NCI-H82 treated with DMSO at 0.1 percent for 48 hours (cell line): ENCODE data around the gene F11R.
"Not testable (repeated sequence)": the region's sequence is repeated elsewhere in the genome, so short reads cannot be mapped to it uniquely, and the experiment has no call there.

Experiments used
- DNase-seq: peaks from one replicate; lab custom pipeline; 2025; ENCODE audit not compliant: unreplicated experiment; lab: John Stamatoyannopoulos, UW

F11R gene

GRCh38 chr1:161016683-161017082 is 4.3 kb downstream of the F11R start:
- DNase-seq, result not testable (repeated sequence)

- no peak for DNase-seq
These were observed 7.3 kb downstream of the F11R start for GRCh38 chr1:161013488-161014230.

GRCh38 chr1:161013131-161013487 is 7.8 kb downstream of the F11R start:
- no peak for DNase-seq

- DNase-seq, result no peak
These were observed 8.5 kb downstream of the F11R start for GRCh38 chr1:161012420-161012819.

GRCh38 chr1:161009602-161010211 is 11.2 kb downstream of the F11R start:
- DNase-seq, result no peak

GRCh38 chr1:161008869-161009510 is 12.0 kb downstream of the F11R start:
- no peak for DNase-seq

GRCh38 chr1:161007369-161007768 is 13.6 kb downstream of the F11R start:
- DNase-seq, result no peak

- no peak for DNase-seq
These were observed 14.4 kb downstream of the F11R start for GRCh38 chr1:161006563-161006962.

- no peak for DNase-seq
These were observed 19.4 kb downstream of the F11R start for GRCh38 chr1:161001525-161001924.

- DNase-seq, result no peak
These were observed 20.0 kb downstream of the F11R start for GRCh38 chr1:161000736-161001480.

GRCh38 chr1:160999376-160999775 is 21.6 kb downstream of the F11R start:
- DNase-seq, result no peak

- no peak for DNase-seq
These were observed 23.5 kb downstream of the F11R start for GRCh38 chr1:160997323-160998038.

- DNase-seq, result no peak
These were observed 24.8 kb downstream of the F11R start for GRCh38 chr1:160996178-160996577.

GRCh38 chr1:160993544-160994193 is 27.3 kb downstream of the F11R start:
- DNase-seq, result no peak

- not testable (repeated sequence) for DNase-seq
These were observed 28.9 kb downstream of the F11R start for GRCh38 chr1:160992036-160992435.

GRCh38 chr1:160987359-160988050 is 33.4 kb downstream of the F11R start:
- DNase-seq, result no peak

GRCh38 chr1:160985723-160986122 is 35.2 kb downstream of the F11R start:
- DNase-seq, result no peak

- no peak for DNase-seq
These were observed 39.2 kb downstream of the F11R start for GRCh38 chr1:160981584-160982411.

- DNase-seq, result no peak
These were observed 41.7 kb downstream of the F11R start for GRCh38 chr1:160979286-160979685.
